D341Med (cell line): Measurements from ENCODE around the gene IL6R.

Source experiments
- DNase-seq: peaks from one replicate; pipeline ENCODE4 v3.0.0; 2012; ENCODE audit warnings: low spot score

The IL6R gene

GRCh38 chr1:154427173-154428139, 22.3 kb downstream of the IL6R start:
- no peak for DNase-seq

GRCh38 chr1:154429118-154429517, 24.0 kb downstream of the IL6R start:
- DNase-seq = no peak

- DNase-seq = no peak
These were observed 24.9 kb downstream of the IL6R start for GRCh38 chr1:154429841-154430611.

DNA sequence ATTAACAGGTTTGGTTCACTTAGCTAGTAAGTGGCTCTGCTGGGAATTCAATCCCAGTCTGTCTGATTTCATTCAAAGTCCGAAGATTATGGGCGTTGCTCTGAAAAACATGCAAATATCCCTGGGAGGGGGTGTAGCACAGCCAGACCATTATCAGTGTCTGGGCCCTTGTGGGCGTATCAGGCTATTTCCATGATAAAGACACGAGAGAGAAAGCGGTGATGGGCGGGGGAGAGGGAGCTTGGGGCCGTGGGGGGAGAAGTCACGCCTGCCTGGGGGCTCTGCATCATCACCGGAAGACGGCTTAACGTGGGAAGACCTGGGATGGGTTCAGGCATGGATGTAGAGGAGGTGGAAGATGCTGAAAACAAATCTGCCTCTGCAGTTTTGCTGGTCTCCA, 25.8 kb downstream of the IL6R start:
- DNase-seq = no peak

DNA sequence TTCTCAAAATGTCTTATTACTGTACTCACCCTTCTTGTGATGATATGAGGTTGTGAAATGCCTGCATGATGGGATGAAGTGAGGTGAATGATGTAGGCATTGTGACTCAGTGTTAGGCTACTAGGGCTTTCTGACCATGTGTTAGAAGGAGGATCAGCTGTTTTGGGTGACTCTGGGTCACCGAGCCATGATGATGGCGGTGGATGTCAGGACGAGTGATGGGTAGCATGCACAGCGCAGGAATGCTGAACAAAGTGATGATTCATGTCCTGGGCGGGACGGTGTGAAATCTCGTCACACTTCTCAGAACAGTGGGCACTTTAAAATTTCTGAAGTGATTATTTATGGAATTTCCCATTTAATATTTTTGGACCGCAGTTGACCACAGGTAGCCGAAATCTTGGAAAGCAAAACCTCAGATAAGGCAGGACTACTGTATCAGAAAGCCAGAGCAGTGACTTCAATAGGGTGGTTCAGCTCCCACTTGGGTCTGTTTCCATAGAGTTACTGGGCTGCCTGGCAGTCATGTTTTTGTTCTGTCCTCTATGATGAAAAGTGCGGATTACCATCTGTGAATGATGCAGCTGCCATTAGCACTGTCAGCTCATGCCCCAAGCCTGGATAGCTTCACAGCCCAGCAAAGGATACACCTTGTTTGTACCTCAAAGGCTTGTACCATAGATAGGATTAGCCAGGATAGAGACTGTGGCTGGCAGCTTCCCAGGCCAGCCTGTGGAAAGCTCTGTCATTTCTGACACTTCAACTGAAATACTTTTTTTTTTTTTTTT, 26.6 kb downstream of the IL6R start:
- no peak for DNase-seq

DNA sequence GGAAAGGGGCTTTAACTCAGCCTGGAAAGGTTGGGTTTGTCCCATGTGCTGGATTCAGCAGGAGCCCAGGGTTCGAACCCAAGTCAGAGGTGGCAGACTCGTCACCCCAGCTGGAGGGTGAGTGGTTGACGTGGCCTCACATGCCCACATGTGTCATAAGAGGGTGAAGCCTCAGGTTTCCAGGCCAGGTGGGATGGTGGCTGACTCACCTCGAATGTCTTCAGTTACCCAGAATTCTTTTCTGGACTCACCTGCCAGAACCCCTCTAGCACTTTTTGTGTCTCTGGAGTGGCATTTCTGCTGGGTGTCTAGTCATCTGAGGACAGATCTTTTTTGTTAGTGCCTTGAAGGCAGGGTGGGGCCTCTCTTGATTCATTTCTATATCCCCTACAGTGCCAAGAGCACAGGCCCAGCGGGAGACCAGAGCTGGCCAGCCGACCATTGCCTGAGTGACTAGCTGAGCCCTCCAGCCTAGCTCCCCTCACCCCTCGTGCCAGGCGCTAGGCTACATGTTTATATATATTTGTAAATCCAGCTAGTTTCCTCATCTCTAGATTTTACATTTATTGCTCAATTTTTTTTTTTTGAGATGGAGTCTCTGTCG, 28.1 kb downstream of the IL6R start:
- no peak for DNase-seq

- DNase-seq = no peak
These were observed 29.4 kb downstream of the IL6R start for GRCh38 chr1:154434346-154435085.

DNA sequence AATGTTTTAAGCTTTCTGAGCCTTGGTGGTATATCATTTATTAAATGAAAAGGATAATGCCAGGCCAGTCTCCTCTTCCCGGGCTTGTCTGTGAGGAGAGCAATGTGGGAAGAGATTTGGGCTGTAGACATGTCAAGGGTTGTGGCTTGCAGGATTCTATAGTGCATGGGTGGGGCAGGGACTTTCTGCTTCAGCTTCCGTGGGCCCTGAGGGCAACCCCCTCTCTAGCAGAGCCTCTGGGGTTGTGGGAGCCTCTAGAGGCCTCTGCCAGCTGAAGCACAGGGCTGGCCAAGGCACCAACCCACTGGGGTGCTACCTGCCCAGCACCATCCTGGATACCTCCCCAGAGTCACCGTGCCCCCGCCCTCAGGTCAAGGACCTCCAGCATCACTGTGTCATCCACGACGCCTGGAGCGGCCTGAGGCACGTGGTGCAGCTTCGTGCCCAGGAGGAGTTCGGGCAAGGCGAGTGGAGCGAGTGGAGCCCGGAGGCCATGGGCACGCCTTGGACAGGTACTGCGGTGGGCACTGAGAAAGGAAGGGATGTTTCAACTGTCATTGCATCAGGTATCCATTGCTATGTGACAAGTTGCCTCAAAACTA, 30.6 kb downstream of the IL6R start:
- no peak for DNase-seq

- no peak for DNase-seq
These were observed 31.3 kb downstream of the IL6R start for GRCh38 chr1:154436433-154436832.

DNA sequence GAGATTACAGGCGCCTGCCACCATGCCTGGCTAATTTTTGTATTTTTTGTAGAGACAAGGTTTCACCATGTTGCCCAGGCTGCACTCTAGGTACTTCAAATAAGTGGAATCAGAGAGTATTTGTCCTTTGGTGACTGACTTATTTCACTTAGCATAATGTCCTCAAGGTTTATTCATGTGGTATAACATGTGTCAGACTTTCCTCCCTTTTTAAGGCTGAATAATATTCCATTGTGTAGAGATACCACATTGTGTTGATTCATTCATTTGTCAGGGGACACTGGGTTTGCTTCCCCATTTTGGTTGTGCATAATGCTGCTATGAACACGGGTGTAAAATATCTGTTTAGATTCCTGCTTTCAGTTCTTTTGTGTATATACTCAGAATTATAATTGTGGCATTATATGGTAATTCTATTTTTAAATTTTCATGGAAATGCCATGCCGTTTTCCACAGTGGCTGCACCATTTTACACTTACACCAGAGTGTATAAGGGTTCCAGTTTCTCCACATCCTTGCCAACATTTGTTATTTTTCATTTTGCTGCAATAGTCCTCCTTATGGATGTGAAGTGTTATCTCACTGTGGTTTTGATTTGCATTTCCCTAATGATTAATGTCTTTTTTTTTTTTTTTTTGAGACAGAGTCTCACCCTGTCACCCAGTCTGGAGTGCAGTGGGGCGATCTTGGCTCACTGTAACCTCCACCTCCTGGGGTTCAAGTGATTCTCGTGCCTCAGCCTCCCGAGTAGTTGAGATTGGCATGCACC, 35.1 kb downstream of the IL6R start:
- no peak for DNase-seq

DNA sequence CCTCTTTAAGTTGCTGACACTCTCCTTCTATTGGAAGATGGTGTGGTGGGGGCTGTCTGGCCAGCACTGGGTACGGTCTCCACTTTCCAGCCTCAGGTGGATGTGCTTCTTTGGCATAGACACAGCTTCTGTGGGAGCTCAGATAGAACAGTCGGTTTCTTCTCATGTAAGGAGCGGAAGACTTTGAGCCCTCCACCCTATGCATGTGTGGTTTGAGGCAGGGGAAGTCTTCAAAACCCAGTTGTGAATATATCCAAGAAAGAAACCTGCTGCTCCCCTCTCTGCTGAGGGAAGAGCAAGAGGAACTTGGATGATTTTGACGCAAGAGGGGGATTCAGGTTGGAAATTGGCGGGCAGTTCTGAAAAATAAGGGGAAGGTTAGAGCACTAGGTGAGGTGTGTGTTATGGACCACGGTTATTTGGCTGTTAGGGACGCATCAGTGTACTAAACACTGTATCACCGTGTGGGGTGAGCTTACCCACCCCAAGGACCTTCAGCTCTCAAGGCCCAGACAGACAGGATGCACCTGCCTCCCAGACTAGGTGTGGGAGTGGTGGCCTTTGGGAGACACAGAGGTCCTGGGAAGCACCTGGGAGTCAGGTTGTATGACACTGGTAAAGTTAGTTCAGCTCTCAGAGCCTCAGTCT, 36.2 kb downstream of the IL6R start:
- DNase-seq = no peak

- DNase-seq = peak; percentile 65
These were observed 37.0 kb downstream of the IL6R start for GRCh38 chr1:154442006-154442740.

DNA sequence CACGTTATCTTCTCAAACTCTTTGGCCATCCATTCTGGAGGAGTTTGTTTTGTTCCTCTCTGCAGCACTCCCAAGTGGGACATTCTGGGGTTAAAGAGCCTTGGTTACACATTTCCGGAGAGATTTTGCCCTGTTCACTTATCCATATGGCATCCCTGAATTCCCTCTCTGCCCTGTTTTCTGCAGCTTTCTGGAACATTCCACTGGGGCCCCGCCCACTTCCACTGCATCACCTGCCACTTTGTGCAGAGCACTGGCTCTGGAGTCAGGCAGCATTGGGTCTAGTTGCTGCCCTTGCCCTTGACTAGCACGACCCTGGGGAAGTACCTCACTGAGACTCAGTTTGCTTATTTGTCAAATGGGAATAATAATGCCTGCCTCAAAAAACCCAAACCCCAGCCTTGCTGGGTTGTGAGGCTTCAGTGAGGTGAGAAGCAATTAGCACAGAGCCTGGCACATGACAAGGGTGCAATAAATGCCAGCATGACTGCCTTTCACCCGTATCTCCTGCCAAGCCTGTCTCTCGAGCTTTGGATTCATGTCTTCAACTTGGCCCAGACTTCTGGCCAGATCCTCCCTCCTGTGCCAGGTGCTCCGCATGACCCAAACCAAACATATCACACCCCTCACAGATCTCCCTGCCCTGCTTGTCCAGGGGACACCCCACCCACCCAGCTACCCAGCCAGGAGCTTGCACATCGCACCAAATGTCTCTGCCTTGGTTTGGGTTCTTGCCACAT, 38.3 kb downstream of the IL6R start:
- no peak for DNase-seq

GRCh38 chr1:154445040-154445472, 39.9 kb downstream of the IL6R start:
- no peak for DNase-seq

- no peak for DNase-seq
These were observed 41.1 kb downstream of the IL6R start for GRCh38 chr1:154446292-154446691.

DNA sequence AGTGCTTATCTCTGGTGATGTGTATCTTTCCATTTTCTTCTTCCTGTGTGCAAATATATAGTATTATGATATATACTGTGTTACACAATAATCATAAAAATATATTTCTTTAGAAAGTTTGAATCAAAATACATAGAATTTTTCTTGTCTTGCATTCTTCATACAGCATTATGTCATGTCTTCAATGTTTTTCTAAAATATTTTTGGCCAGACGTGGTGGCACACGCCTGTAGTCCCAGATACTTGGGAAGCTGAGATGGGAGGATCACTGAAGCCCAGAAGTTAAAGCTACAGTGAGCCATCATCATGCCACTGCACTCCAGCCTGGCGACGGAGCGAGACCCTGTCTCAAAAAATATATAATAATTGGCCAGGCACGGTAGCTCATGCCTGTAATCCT, 41.6 kb downstream of the IL6R start:
- no peak for DNase-seq

GRCh38 chr1:154448331-154448811, 43.2 kb downstream of the IL6R start:
- DNase-seq = peak; percentile 88

GRCh38 chr1:154453161-154453560, 48.0 kb downstream of the IL6R start:
- DNase-seq = no peak
